PC-9 (cell line): Measurements from ENCODE around the gene ZFR.

ENCODE experiments used
- EZH2 ChIP-seq: fragments of 200-600 bp; sonication (generic); IDR thresholded peaks from 2 replicates; pipeline ENCODE4 v1.8.0; 2017; ENCODE audit warnings: antibody characterized with exemption, low read depth
- TF ChIP-seq, protein P1 (sequence below): fragments of 200-600 bp; sonication (generic); conservative IDR thresholded peaks from 2 replicates; pipeline ENCODE4 v1.6.1; 2017; ENCODE audit warnings: mixed run types, antibody characterized with exemption, mild to moderate bottlenecking, moderate library complexity

GRCh38 chr5:32473072-32473471 lies 28.5 kb upstream of the ZFR start:
- TF ChIP-seq, protein P1, sequence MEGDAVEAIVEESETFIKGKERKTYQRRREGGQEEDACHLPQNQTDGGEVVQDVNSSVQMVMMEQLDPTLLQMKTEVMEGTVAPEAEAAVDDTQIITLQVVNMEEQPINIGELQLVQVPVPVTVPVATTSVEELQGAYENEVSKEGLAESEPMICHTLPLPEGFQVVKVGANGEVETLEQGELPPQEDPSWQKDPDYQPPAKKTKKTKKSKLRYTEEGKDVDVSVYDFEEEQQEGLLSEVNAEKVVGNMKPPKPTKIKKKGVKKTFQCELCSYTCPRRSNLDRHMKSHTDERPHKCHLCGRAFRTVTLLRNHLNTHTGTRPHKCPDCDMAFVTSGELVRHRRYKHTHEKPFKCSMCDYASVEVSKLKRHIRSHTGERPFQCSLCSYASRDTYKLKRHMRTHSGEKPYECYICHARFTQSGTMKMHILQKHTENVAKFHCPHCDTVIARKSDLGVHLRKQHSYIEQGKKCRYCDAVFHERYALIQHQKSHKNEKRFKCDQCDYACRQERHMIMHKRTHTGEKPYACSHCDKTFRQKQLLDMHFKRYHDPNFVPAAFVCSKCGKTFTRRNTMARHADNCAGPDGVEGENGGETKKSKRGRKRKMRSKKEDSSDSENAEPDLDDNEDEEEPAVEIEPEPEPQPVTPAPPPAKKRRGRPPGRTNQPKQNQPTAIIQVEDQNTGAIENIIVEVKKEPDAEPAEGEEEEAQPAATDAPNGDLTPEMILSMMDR, result no peak
- no peak for TF ChIP-seq EZH2
